ENCODE results near the gene DEAF1. TPM values are rescaled to one million over a fixed set of nuclear protein-coding genes. Genes with fewer than 3 reads are reported as not detected.

DEAF1 gene
- total and polyA plus RNA-seq, 2 of the 13 experiments (the other 11 are each of a cell fraction or from before 2014, with no cell fraction given): 22.3 to 29.6 TPM

DNA sequence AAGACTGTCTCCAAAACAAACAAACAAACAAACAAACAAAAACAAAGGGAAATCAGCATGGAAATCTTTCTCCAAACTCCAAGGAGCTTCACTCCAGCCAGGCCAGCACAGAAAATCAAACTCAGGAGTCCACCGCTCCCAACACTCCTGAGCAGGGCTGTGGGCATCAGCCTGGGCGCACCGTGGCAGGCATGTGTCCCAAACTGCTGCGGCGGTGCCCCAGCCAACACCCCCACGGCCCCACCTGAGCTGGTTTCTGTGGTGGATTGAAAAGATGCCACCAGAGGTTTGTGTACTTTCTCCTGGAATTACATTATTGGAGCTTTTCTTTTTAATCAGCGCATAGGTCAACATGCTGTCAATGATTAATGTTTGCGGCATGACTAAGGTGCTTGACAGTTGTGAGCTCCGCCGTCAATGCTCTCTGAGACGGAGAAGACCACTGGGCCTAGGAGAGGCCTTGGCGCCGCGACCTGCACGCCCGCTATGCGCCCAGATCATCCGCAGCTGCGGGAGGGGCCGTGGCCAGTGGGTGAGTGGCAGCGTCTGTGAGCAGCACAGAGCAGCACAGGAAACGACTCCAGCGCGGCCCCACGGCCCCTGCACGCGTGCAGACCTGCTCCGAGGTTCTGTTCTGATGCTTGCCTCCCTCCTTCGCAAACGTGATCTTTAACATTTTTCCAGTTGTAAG is 39.8 kb downstream of the DEAF1 start (continued):
- TF ChIP-seq, protein P1, sequence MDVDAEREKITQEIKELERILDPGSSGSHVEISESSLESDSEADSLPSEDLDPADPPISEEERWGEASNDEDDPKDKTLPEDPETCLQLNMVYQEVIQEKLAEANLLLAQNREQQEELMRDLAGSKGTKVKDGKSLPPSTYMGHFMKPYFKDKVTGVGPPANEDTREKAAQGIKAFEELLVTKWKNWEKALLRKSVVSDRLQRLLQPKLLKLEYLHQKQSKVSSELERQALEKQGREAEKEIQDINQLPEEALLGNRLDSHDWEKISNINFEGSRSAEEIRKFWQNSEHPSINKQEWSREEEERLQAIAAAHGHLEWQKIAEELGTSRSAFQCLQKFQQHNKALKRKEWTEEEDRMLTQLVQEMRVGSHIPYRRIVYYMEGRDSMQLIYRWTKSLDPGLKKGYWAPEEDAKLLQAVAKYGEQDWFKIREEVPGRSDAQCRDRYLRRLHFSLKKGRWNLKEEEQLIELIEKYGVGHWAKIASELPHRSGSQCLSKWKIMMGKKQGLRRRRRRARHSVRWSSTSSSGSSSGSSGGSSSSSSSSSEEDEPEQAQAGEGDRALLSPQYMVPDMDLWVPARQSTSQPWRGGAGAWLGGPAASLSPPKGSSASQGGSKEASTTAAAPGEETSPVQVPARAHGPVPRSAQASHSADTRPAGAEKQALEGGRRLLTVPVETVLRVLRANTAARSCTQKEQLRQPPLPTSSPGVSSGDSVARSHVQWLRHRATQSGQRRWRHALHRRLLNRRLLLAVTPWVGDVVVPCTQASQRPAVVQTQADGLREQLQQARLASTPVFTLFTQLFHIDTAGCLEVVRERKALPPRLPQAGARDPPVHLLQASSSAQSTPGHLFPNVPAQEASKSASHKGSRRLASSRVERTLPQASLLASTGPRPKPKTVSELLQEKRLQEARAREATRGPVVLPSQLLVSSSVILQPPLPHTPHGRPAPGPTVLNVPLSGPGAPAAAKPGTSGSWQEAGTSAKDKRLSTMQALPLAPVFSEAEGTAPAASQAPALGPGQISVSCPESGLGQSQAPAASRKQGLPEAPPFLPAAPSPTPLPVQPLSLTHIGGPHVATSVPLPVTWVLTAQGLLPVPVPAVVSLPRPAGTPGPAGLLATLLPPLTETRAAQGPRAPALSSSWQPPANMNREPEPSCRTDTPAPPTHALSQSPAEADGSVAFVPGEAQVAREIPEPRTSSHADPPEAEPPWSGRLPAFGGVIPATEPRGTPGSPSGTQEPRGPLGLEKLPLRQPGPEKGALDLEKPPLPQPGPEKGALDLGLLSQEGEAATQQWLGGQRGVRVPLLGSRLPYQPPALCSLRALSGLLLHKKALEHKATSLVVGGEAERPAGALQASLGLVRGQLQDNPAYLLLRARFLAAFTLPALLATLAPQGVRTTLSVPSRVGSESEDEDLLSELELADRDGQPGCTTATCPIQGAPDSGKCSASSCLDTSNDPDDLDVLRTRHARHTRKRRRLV (CRISPR knock-in tag; IDR thresholded peaks at IDR 0.05): 0 out of 2 replicates have a peak, but pooled peaks have one; percentile 40
- TF ChIP-seq ZNF331 (CRISPR knock-in tag; IDR thresholded peaks at IDR 0.05) (0 out of 2 replicates have a peak, but pooled peaks have one; percentile 12), CCAR2 (optimal IDR thresholded peaks at IDR 0.05; ENCODE audit: low read depth, low read length) (no peak), RCOR2 (CRISPR knock-in tag; IDR thresholded peaks at IDR 0.05) (no peak), RARA (CRISPR knock-in tag; IDR thresholded peaks at IDR 0.05) (peak; percentile 49; the same call in 1 of the 2 replicates), ZNF639 (CRISPR knock-in tag; conservative IDR thresholded peaks at IDR 0.05) (no peak), THAP7 (CRISPR knock-in tag; IDR thresholded peaks at IDR 0.05) (no peak), MLLT10 (CRISPR knock-in tag; IDR thresholded peaks at IDR 0.05) (no peak), ATAD3A (CRISPR knock-in tag; IDR thresholded peaks at IDR 0.05) (no peak), PHF5A (CRISPR knock-in tag; IDR thresholded peaks at IDR 0.05; ENCODE audit: low read depth, unreplicated experiment) (no peak), TBX2 (CRISPR knock-in tag; IDR thresholded peaks at IDR 0.05; ENCODE audit: borderline replicate concordance) (no peak)
- TF ChIP-seq, protein P2, sequence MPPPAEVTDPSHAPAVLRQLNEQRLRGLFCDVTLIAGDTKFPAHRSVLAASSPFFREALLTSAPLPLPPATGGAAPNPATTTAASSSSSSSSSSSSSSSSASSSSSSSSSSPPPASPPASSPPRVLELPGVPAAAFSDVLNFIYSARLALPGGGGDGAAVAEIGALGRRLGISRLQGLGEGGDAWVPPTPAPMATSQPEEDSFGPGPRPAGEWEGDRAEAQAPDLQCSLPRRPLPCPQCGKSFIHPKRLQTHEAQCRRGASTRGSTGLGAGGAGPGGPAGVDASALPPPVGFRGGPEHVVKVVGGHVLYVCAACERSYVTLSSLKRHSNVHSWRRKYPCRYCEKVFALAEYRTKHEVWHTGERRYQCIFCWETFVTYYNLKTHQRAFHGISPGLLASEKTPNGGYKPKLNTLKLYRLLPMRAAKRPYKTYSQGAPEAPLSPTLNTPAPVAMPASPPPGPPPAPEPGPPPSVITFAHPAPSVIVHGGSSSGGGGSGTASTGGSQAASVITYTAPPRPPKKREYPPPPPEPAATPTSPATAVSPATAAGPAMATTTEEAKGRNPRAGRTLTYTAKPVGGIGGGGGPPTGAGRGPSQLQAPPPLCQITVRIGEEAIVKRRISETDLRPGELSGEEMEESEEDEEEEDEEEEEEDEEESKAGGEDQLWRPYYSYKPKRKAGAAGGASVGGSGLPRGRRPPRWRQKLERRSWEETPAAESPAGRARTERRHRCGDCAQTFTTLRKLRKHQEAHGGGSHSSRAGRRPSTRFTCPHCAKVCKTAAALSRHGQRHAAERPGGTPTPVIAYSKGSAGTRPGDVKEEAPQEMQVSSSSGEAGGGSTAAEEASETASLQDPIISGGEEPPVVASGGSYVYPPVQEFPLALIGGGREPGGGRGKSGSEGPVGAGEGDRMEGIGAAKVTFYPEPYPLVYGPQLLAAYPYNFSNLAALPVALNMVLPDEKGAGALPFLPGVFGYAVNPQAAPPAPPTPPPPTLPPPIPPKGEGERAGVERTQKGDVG (CRISPR knock-in tag; IDR thresholded peaks at IDR 0.05; ENCODE audit: borderline replicate concordance): no peak
- TF ChIP-seq, protein P3, sequence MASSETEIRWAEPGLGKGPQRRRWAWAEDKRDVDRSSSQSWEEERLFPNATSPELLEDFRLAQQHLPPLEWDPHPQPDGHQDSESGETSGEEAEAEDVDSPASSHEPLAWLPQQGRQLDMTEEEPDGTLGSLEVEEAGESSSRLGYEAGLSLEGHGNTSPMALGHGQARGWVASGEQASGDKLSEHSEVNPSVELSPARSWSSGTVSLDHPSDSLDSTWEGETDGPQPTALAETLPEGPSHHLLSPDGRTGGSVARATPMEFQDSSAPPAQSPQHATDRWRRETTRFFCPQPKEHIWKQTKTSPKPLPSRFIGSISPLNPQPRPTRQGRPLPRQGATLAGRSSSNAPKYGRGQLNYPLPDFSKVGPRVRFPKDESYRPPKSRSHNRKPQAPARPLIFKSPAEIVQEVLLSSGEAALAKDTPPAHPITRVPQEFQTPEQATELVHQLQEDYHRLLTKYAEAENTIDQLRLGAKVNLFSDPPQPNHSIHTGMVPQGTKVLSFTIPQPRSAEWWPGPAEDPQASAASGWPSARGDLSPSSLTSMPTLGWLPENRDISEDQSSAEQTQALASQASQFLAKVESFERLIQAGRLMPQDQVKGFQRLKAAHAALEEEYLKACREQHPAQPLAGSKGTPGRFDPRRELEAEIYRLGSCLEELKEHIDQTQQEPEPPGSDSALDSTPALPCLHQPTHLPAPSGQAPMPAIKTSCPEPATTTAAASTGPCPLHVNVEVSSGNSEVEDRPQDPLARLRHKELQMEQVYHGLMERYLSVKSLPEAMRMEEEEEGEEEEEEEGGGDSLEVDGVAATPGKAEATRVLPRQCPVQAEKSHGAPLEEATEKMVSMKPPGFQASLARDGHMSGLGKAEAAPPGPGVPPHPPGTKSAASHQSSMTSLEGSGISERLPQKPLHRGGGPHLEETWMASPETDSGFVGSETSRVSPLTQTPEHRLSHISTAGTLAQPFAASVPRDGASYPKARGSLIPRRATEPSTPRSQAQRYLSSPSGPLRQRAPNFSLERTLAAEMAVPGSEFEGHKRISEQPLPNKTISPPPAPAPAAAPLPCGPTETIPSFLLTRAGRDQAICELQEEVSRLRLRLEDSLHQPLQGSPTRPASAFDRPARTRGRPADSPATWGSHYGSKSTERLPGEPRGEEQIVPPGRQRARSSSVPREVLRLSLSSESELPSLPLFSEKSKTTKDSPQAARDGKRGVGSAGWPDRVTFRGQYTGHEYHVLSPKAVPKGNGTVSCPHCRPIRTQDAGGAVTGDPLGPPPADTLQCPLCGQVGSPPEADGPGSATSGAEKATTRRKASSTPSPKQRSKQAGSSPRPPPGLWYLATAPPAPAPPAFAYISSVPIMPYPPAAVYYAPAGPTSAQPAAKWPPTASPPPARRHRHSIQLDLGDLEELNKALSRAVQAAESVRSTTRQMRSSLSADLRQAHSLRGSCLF (CRISPR knock-in tag; IDR thresholded peaks at IDR 0.05; ENCODE audit: borderline replicate concordance): no peak
